M059J (cell line): Measurements from ENCODE around the gene ALDH1L2. TPM values are rescaled to one million over a fixed set of nuclear protein-coding genes. Genes with fewer than 3 reads are reported as not detected.

Source experiments
- DNase-seq: peaks from one replicate; pipeline ENCODE4 v3.0.0-alpha.2; 2012; ENCODE audit warnings: low read depth
- total RNA-seq: library from RNA; depleted of rRNA; stranded (reverse); fragments of >200 nt; shearing (Covaris generic); gene quantifications from 2 replicates; pipeline ENCODE4 v1.2.3, GENCODE V29; 2014

The ALDH1L2 gene
- total RNA-seq, 1 experiment from 2014 or later = 1.4 TPM

DNA sequence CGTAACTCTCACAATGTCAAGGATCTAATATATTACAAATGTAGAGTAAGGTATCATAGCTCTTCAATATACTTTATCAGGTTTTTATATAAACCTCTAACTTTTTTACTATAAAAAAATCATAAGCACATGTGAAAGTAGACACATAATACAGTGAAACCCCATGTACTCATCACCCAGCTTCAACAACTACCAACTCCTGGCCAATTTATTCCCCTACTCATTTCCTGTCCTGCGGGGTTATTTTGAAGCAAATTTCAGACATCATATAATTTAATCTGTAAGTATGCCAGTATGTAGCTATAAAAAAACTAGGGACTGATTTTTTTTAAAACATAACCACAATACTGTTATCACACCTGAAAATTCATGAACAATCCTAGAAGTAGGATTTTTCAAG is 50.4 kb downstream of the ALDH1L2 start:
- DNase-seq = no peak

DNA sequence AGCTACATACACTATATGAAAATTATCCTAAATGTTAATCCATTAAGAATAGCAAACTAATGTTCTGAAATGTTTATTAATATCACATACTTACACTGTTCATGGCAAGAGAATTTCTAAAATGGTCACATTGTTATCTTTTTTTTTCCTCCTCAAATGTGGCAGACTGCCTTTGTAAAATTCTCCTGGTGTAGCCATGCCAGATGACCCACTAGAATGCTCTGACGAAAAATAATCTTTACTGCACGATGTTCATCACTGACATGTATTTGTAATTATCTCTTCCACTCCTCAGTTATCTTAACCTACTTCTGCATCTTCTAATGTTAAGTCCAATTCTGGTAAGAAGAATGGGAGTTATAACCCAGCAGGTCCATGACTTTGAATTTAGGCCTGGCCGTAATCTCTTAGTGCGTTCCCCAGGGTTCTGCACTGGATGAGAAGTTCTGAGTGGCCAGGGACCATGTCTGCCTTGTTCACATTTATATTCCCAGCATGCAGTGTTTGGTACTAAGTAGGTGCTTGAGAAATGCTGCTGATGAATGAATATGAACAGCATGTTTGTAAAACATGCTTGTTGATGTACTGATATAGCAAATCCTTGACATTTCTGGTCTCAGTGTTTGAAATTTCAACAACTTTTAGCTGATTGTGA is 51.4 kb downstream of the ALDH1L2 start:
- peak; percentile 43 for DNase-seq

DNA sequence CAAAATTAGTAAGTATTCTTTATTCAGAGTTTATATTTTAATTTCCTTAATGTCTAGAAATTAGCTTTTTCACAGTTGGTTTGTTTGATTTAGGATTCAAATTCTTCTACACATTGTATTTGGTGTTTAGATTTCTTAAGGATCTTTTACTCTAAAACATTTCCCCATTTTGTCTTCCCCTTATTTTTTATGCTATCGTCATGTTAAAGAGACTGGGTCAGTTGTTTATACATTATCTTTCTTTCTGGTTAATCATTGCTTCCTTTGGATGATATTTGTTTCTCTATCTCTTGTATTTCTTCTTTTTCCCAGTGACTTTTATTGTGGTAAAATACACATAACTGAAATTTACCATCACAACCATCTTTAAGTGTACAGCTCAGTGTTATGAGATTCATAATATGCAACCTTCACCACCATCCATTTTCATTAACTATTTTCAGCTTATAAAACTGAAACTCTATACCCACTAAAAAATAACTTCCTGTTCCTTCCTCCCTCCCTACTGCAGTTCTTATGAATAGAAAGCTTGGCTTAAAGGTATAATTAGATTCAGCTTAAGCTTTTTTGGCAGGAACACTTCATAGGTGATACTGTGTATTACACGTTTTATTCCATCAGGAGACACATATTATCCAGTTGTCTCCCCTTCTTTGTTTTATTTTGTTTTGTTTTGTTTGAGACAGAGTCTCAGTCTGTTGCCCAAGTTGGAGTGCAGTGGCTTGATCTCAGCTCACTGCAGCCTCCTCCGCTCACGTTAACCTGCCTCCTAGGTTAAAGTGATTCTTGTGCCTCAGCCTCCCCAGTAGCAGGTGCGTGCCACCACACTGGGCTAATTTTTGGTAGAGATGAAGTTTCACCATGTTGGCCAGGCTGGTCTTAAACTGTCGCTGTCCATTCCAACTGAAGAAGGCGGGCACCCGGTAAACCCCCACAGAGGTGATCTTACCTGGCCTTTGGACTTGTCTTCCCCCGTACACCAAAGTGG is 53.1 kb downstream of the ALDH1L2 start:
- no peak for DNase-seq

DNA sequence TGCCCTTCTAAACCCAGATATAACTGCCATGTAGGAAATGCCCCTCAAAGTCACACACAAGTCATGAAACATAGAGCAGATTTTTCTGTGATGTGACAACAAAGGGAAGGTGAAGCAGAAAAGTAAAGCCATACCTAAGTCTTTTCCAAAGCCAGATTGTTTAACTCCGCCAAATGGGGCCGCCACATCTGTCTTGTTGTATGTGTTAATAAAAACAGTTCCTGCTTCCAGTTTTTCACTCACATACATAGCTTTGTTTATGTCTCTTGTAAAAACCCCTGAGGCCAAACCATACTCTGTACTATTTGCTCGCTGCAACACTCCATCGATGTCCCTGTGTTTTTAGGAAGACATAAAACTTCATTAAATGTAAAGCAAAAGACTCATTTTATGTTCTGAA is 57.8 kb downstream of the ALDH1L2 start:
- no peak for DNase-seq

DNA sequence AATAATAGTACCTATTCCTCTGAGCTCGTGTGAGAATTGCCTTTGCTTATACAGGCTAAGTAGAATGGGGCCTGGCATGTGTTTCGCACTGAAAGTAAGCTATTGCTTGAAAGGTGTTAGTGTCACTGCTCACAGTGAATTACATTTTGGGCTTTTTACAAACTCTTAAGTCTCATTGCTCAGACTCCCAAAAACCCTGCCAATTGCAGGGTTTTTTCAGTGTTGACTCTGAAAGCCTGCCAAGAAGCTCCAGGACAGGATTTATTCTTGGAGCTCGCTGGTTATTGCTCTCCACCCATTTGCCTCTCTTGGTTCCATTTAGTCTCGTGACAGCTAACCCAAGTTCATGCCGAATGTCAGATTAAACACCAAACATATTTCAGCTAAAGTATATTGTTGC is 58.4 kb downstream of the ALDH1L2 start:
- DNase-seq = peak; percentile 85

DNA sequence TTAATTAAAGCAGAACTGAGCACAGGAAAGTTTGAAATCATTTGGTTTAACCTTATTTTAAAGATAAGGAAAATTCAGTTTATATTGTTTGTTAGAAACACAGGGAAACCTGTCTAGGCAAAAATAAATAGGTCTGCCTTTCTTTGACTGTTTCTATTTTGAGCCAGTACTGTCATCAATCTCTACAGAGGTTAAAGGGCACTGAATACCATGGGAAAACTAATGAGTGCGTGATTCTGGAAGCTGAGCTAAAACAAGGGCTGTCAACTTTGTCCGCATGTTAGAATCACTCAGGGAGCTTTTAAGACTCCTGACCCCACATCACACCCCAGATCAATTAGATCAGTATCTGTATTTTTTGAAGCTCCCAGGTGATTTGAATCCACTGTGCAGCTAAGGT is 59.3 kb downstream of the ALDH1L2 start:
- DNase-seq = no peak

DNA sequence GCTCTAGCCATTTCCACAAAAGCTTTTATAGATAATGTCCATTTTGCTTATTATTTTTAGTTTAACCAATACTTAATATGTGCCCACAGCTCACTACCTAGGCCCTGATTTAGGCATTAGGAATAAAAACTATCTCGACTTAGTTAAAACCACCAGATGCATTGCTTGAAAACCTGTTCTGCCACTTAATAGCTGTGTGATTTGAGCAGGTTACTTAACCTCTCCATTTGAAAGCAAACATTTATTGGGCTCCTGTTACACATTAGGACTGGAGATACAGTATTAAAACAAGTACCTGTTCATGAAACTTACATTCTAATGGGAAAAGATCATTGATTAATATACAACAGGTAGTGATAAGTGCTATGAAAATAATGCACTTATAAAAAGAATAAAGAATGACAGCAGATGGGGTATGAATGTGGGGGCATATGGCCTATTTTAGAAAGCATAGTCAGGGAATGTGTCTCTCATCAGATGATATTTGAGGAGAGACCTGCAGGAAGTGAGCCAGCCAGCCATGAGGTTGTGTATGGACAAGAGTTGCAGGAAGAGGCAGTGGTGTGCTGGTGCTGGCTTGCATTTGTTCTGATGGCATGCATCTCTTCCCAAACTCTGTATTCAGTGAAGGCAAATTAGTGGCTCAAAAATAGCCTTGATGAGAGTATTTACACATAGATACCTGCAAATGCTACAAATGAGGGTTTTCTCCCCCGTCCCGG is 63.9 kb downstream of the ALDH1L2 start:
- no peak for DNase-seq

DNA sequence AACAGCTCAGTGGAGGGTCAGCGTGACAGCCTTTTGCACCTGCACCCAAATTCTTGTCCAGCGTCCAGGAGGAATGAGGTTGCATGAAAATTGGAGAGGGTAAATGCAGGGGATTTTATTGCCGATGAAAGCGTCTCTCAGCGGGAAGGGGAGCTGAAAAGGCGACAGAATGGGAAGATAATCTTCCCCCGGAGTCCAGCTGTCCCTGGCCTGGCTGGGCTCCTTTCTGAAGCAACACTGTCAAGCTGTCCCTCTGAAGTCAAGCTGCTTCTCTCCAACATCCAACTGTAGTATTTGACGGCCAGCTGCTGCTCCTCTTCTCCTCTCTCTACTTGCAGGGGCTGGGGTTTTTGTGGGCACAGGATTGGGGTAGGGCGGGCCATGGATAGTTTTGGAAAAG is 65.5 kb downstream of the ALDH1L2 start:
- DNase-seq = no peak

DNA sequence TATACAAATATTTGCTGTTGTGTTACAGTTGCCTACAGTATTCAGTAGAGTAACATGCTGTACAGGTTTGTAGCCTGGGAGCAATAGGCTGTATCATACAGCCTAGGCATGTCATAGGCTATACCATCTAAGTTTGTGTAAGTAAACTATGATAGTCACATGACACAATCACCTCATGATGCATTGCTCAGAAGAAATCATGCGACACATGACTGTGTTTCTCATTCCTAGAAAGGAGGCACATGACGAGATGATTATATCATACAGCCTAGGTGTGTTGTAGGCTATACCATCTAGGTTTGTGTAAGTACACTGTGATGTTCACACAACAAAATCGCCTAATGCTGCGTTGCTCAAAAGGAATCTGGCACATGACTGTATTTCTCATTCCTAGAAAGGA is 66.2 kb downstream of the ALDH1L2 start:
- no peak for DNase-seq

DNA sequence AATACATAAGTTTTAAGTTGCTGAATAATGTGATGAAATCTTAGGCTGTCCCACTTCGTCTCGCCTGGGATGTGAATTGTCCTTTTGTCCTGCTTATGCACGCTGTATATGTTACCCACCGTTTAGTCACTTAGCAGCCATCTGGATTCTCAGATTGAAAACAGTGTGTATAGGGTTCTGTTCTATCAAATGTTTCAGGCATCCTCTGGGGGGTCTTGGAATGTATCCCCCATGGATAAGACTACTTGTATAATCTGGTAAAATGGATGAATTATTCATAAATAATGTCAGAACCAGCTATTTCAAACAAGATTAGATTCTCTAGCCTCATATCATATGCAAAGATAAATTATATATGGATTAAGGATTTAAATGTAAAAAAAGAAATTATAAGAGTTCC is 68.7 kb downstream of the ALDH1L2 start:
- DNase-seq = no peak

DNA sequence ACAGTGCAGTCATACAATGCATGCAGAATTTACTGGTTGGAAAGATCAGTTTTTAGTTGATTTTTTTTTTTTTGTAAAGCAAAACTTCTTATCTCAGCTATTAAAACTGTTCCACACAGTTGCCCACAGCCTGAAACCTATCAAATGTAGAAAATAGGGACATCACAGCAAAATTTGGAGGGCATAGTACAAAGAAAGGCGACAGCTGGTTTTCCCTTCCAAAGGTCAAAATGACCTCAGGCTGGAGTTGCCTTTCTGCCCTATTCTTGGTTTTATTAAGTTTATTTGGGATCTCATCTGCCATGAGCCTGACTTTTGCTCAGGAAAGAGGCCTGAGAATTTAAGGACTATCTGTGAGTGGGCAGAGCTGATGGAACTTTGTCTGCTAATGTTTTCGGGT is 69.7 kb downstream of the ALDH1L2 start:
- no peak for DNase-seq

DNA sequence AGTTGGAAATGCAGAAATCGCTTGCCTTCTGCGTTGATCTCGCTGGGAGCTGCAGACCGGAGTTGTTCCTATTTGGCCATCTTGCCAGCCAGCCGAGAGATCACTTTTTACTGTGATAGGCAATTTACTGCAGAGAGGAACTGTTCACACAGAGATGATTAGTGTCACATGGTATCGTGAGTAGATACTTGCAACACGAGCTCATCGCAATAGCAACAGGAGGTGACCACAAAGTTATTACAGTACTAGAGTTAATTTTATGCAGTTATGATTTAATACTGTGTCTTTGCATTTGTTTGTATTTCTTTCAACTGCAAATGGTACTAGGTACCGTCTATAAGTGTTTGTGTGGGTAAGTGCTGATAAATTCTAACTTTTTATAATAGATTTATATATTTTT is 70.4 kb downstream of the ALDH1L2 start:
- DNase-seq = peak; percentile 59

DNA sequence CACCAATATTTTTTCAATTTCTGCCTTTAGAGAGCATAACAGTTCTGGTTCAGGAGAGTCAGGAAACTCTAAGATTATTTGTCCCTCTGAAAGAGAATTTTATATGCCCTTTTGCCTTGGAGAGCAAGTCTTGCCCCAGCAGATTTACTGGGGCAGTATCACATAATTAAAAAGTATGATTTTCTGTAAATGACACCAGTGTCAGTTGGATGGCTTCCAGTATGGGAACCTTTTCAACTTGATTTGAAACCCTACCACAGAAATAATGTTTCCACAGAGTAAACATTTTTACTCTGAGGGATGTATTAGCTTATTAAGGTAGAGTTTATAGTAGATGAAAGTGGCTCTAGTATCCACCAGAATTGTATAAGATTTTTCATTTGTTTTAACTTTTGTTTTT is 82.8 kb downstream of the ALDH1L2 start:
- no peak for DNase-seq

DNA sequence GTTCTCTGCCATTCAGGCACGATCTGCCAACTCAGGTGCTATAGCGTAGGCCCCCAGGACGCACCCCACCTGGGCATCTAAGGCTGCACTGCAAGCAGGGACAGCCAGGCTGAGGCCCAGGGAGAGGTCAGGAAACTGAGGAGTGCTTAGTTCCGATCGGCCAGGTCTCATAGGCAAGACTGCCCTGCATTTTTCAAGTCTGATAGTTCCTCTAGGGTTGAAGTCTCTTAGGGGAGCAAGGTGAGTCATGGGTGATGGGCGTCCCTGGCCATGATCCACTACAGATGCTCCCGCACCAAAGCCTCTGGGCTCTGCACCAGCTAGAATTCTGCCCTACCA is 84.9 kb downstream of the ALDH1L2 start:
- no peak for DNase-seq

DNA sequence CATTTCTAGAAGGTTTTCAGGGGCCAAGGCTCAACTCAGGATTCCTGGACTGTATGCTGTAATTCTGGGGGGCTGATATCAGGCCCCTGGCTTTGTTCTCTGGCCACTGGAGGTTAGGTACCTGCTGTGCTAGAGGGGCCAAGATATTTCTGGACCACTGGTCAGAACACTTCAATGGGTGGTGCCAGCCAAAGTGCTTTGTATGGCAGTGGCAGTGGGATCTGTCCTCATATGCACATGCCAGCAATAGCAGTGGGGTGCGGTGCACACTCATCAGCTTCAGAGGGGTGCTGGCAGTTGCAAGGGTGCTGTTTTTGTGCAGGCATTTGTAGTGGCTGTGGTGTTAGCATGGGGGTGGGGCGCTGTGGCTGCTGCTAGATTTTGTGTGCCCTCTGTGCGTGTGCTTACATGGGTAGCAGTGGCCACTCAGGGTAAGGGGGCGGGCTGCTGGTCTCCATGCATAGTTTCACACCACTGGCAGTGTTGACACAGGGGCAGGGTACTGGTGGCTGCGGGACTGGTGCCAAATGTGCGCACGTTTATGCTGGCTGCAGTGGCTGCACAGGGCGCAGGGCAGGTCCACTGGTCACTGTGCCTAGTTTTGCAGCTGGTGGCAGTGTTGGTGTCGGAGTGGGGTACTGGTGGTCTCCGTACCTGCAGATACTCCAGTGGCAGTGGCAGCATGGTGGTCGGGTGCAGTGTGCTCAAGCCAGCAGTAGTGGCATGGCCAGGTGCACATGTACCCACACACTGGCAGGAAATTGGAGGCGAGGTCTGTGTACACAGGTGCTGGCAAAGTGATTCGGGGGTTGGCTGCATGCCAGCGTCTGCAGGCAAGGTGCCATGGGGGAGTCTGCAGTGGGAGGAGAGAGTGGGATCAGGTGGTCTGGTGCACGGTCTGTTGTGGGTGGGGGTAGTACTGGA is 85.6 kb downstream of the ALDH1L2 start:
- DNase-seq = no peak

DNA sequence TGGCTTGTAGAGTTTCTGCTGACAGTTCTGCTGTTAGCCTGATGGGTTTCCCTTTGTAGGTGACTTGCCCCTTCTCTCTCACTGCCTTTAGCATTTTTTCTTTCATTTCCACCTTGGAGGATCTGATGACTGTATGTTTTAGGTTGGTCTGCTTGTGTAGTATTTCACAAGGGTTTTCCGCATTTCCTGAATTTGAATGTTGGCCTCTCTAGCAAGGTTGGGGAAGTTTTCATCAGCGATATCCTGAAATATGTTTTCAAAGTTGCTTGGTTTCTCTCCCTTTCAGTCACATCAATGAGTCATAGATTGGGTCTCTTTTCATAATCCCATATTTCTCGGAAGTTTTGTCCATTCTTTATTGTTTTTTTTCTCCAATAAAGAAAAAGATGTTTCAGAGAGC is 86.7 kb downstream of the ALDH1L2 start:
- no peak for DNase-seq

DNA sequence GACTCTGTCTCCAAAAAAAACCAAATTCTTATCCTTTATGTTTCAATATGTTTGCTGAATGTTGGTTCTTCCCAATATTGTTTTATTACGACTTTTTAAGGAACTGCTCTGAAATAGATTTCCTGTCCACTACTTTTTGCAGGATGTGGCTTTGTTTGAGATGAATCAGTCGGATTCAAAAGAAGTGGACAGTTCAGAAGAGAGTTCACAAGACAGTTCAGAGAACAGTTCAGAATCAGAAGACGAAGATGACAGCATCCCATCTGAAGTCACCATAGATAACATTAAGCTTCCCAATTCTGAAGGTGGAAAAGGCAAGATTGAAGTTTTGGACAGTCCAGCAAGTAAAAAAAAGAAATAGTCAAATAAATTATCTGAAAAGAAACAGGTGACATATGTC is 89.9 kb downstream of the ALDH1L2 start:
- DNase-seq = no peak

DNA sequence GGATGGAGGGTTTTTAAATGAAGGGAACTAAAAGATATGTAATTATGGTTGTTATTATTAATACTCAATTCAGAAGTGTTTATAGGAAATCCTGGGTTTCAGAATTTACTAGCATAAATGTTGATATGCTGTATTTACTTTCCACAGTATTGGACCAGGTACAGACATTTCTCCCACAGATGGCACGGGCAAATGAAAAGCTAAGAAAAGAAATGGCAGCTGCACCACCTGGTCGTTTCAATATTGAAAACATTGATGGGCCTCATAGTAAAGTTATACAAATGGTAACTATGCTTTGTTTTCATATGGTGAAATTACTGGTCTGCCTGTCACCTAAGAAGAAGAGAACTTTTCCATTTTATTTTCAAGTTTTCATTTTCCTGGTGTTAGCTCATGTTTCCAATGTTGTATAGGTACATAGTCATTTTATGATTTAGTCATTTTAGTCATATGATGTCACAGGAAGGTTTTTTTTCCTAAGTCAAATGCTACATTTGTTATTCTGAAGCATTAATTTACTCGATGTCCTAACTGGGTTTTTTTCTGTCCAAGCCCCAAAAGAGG is 92.6 kb downstream of the ALDH1L2 start:
- DNase-seq = no peak

DNA sequence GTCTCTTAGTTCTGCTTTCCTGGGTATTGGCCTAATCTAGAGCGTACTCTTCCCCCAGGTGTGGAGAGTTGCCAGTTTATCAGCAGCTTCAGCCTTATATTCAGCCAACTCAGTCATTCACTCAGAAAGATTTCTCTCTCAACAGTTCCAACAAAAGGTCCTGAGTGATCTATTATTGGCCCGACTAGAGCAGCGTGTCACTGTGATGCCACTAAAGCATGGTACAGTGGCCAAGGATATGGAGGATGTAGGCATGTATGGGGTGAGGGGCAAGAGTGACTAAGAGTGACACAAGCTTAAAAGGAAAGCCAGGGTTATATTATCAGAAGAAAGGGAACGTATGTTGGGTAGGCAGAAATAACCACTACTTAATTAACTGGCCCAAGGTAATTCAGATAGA is 93.3 kb downstream of the ALDH1L2 start:
- no peak for DNase-seq

DNA sequence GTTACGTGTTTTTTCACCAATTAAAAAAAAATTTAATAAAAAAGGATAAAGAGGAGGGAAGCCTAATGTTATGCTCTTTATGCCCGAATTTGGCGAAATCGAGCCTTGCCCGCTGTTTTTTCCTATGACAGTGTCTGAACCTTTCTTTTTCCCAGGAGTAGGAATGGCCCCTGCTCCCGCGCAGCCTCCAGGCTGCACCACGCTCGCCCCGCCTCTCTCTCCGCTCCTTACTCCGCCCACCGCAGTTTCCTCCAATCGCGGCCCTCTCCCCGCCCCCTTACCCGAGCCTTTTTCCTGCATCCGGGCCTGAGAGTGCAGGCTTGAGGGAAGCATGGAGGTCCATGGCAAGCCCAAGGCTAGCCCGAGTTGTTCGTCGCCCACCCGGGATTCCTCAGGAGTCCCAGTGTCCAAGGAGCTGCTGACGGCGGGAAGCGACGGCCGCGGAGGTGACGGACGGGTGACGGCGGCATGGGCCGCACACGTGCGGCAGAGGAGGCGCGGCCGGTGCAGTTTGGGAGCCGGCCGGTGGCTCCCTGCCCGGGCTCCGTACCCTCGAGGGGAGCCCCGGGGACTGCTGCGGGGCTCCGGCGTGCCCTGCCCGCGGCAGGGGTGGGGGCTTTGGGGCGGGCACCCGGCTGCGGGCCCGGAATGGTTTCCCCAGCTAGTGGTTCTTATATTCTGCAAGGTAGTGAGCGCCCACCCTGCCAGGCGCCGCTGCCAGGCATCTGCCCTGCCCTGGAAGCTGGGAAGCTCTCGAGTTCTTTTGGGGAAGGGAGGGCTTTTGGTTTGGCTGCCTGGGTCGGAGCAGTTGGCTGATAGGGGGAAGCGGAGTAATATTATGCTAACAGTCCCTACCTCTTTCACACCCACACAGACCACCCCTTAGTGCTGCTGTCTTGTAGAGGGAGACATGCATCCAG is 98.0 kb downstream of the ALDH1L2 start, which contains the start of gene NOPCHAP1:
Gene NOPCHAP1 (plus strand): TSS at position 295 of the 920 bp plus-strand sequence. CDS start 37 bp downstream, at position 332.
- DNase-seq = peak; percentile 86
